Ovary (tissue), 3 donors: ENCODE measurements around the gene NCAM1.

ENCODE experiments used
- CTCF ChIP-seq, 3 donors: fragments of 450-650 bp in 2 of 3; fragments of 200-600 bp in 1 of 3; IDR thresholded peaks; one replicate each; pipeline versions ENCODE4 v1.5.1 to v1.8.0; 2016 to 2022; ENCODE audit warnings: antibody characterized with exemption in 3 of 3, mild to moderate bottlenecking in 1 of 3
- EP300 ChIP-seq: sonication (generic); formaldehyde crosslinking; IDR thresholded peaks from one replicate; pipeline ENCODE4 v1.6.1; 2017; ENCODE audit warnings: antibody characterized with exemption
- POLR2A ChIP-seq: fragments of 450-650 bp; IDR thresholded peaks from one replicate; pipeline ENCODE4 v1.6.1; 2017; ENCODE audit warnings: antibody characterized with exemption, mild to moderate bottlenecking, moderate library complexity
- donor health status: DM: no; HTN: no; CAD: no.

- TF ChIP-seq POLR2A, result no peak
- TF ChIP-seq CTCF (IDR thresholded peaks at IDR 0.05), result no peak
- TF ChIP-seq EP300, result no peak
These were observed 350.3 kb downstream of the NCAM1 start for GRCh38 chr11:113311536-113311935.
